Smooth muscle cell (in vitro differentiated cells): ENCODE results near the gene MNDA. TPM values are rescaled to one million over a fixed set of nuclear protein-coding genes. Genes with fewer than 3 reads are reported as not detected.

ENCODE experiments used
- DNase-seq: peaks from one replicate; lab custom pipeline; 2025; ENCODE audit not compliant: unreplicated experiment; lab: John Stamatoyannopoulos, UW
- H2AFZ ChIP-seq: fragments of 200-600 bp; sonication (generic); 2 replicates; pipeline ENCODE4 v1.6.0; 2016; ENCODE audit warnings: antibody characterized with exemption, low read depth, mild to moderate bottlenecking
- H3F3A ChIP-seq: fragments of 200-600 bp; sonication (generic); 2 replicates; pipeline ENCODE4 v1.6.0; 2017; ENCODE audit warnings: antibody characterized with exemption, low read depth
- H3K27ac ChIP-seq: fragments of 200-600 bp; sonication (generic); 2 replicates; pipeline ENCODE4 v1.5.1; 2016; ENCODE audit warnings: low read depth, mild to moderate bottlenecking
- H3K27me3 ChIP-seq: fragments of 200-600 bp; sonication (generic); 2 replicates; pipeline ENCODE4 v1.6.1; 2016; ENCODE audit warnings: low read depth, mild to moderate bottlenecking
- H3K36me3 ChIP-seq: fragments of 200-600 bp; sonication (generic); 2 replicates; pipeline ENCODE4 v1.5.1; 2016; ENCODE audit warnings: low read depth
- H3K4me1 ChIP-seq: fragments of 200-600 bp; sonication (generic); 2 replicates; pipeline ENCODE4 v1.5.1; 2016; ENCODE audit warnings: low read depth
- H3K4me2 ChIP-seq: fragments of 200-600 bp; sonication (generic); 2 replicates; pipeline ENCODE4 v1.6.0; 2016; ENCODE audit warnings: mild to moderate bottlenecking
- H3K4me3 ChIP-seq: fragments of 200-600 bp; sonication (generic); 2 replicates; pipeline ENCODE4 v1.5.1; 2016; ENCODE audit warnings: mild to moderate bottlenecking
- H3K79me2 ChIP-seq: fragments of 200-600 bp; sonication (generic); 2 replicates; pipeline ENCODE4 v1.6.0; 2016; ENCODE audit warnings: low read depth, mild to moderate bottlenecking
- H3K9ac ChIP-seq: fragments of 200-600 bp; sonication (generic); 2 replicates; pipeline ENCODE4 v1.6.0; 2016; ENCODE audit warnings: low read depth
- H3K9me3 ChIP-seq: fragments of 200-600 bp; sonication (generic); replicated peaks from 2 replicates; pipeline ENCODE4 v1.5.1; 2016; ENCODE audit warnings: low read depth
- H4K20me1 ChIP-seq: fragments of 200-600 bp; sonication (generic); 2 replicates; pipeline ENCODE4 v1.6.0; 2016; ENCODE audit warnings: low read depth
- CTCF ChIP-seq: fragments of 200-600 bp; sonication (generic); IDR thresholded peaks from 2 replicates; pipeline ENCODE4 v1.5.1; 2017; ENCODE audit warnings: borderline replicate concordance, mild to moderate bottlenecking, antibody characterized with exemption; ENCODE audit not compliant: insufficient read depth, poor library complexity, severe bottlenecking
- WGBS: methylation state at CpG from one replicate; pipeline ENCODE4 v1.1.7; 2016; ENCODE audit warnings: low lambda C conversion rate; 5-methylcytosine and 5-hydroxymethylcytosine counted together
- polyA plus RNA-seq: library from polyadenylated mRNA; unstranded; fragments of >200 nt; fragmentation: Nextera tagmentation; extraction: Ambion mirVana; gene quantifications from 2 replicates; pipeline ENCODE4 v1.2.1, GENCODE V29; 2016
- total RNA-seq: library from RNA; depleted of rRNA; stranded (reverse); fragments of >200 nt; gene quantifications from 2 replicates; pipeline ENCODE4 v1.2.3, GENCODE V29; 2014

The MNDA gene
- total and polyA plus RNA-seq, 2 experiments from 2014 or later, result 0.09 to 0.39 TPM

- H3K4me3 ChIP-seq, result no peak overlapping the region
- no peaks in the 10 kb centered on the region for H3F3A ChIP-seq
- no peaks in the 10 kb centered on the region for H4K20me1 ChIP-seq
- no peaks in the 10 kb centered on the region for H3K4me1 ChIP-seq
- no peak overlapping the region for H3K27ac ChIP-seq
- no peaks in the 10 kb centered on the region for H3K36me3 ChIP-seq
- 67% methylated on average over 6 of the region's 6 CpGs for WGBS
- no peaks in the 10 kb centered on the region for H3K27me3 ChIP-seq
- H3K9me3 ChIP-seq, result no peaks in the 10 kb centered on the region
- H3K9ac ChIP-seq, result no peak overlapping the region
- H3K4me2 ChIP-seq, result peak overlapping the region; percentile 57
- no peaks in the 10 kb centered on the region for H3K79me2 ChIP-seq
- no peak for DNase-seq
- no peak overlapping the region for H2AFZ ChIP-seq
- TF ChIP-seq CTCF, result no peak
Observed at GRCh38 chr1:158806916-158807536, 24.1 kb upstream of the MNDA start.

GRCh38 chr1:158809256-158809655 lies 21.9 kb upstream of the MNDA start:
- H4K20me1 ChIP-seq, result no peaks in the 10 kb centered on the region
- no peak overlapping the region for H3K4me2 ChIP-seq
- no peaks in the 10 kb centered on the region for H3K79me2 ChIP-seq
- H3K4me1 ChIP-seq, result no peaks in the 10 kb centered on the region
- no peaks in the 10 kb centered on the region for H3K9me3 ChIP-seq
- H3F3A ChIP-seq, result no peaks in the 10 kb centered on the region
- H3K36me3 ChIP-seq, result no peaks in the 10 kb centered on the region
- no peak overlapping the region for H3K9ac ChIP-seq
- no peak overlapping the region for H2AFZ ChIP-seq
- H3K4me3 ChIP-seq, result no peak overlapping the region
- no peak overlapping the region for H3K27ac ChIP-seq
- WGBS, result 90% methylated on average over 3 of the region's 3 CpGs
- DNase-seq, result no peak
- H3K27me3 ChIP-seq, result no peaks in the 10 kb centered on the region
- no peak for TF ChIP-seq CTCF

GRCh38 chr1:158809862-158810261 lies 21.3 kb upstream of the MNDA start:
- no peak for DNase-seq
- H3K9ac ChIP-seq, result no peak overlapping the region
- H3K4me3 ChIP-seq, result no peak overlapping the region
- WGBS, result 98% methylated on average over 5 of the region's 5 CpGs
- H3F3A ChIP-seq, result no peaks in the 10 kb centered on the region
- H3K27me3 ChIP-seq, result no peaks in the 10 kb centered on the region
- H4K20me1 ChIP-seq, result no peaks in the 10 kb centered on the region
- no peaks in the 10 kb centered on the region for H3K4me1 ChIP-seq
- H3K4me2 ChIP-seq, result no peak overlapping the region
- no peaks in the 10 kb centered on the region for H3K79me2 ChIP-seq
- H3K9me3 ChIP-seq, result no peaks in the 10 kb centered on the region
- H2AFZ ChIP-seq, result no peak overlapping the region
- no peak for TF ChIP-seq CTCF
- no peak overlapping the region for H3K27ac ChIP-seq
- no peaks in the 10 kb centered on the region for H3K36me3 ChIP-seq

- H3K9ac ChIP-seq, result no peak overlapping the region
- H3K4me1 ChIP-seq, result no peaks in the 10 kb centered on the region
- H3K4me3 ChIP-seq, result no peak overlapping the region
- H3K4me2 ChIP-seq, result no peak overlapping the region
- 74% methylated on average over 4 of the region's 4 CpGs for WGBS
- no peaks in the 10 kb centered on the region for H3K36me3 ChIP-seq
- no peak for TF ChIP-seq CTCF
- no peak for DNase-seq
- no peaks in the 10 kb centered on the region for H3F3A ChIP-seq
- H4K20me1 ChIP-seq, result no peaks in the 10 kb centered on the region
- no peak overlapping the region for H3K27ac ChIP-seq
- H3K79me2 ChIP-seq, result no peaks in the 10 kb centered on the region
- no peaks in the 10 kb centered on the region for H3K27me3 ChIP-seq
- no peaks in the 10 kb centered on the region for H3K9me3 ChIP-seq
- no peak overlapping the region for H2AFZ ChIP-seq
Observed at GRCh38 chr1:158810311-158810710, 20.8 kb upstream of the MNDA start.
